ENCODE data around the gene SPDYC. TPM values are rescaled to one million over a fixed set of nuclear protein-coding genes. Genes with fewer than 3 reads are reported as not detected.

The SPDYC gene
- polyA plus RNA-seq, 1 donor: not detected

- Histone ChIP-seq H3K27ac (ENCODE audit: low read length) (no peak overlapping the region), H3K36me3 (ENCODE audit: control insufficient read depth, insufficient read depth, low read length) (peaks cover 24% of the 10 kb centered on the region), H3K4me1 (ENCODE audit: control insufficient read depth, insufficient read depth, low read length) (peaks cover 35% of the 10 kb centered on the region), H3K9me3 (ENCODE audit: control insufficient read depth, low read depth, low read length) (no peaks in the 10 kb centered on the region), H3K4me3 (ENCODE audit: low read length) (no peak overlapping the region), H3K27me3 (ENCODE audit: control insufficient read depth, insufficient read depth, low read length) (no peaks in the 10 kb centered on the region)
- 100% methylated on average over 1 of the region's 16 CpGs for WGBS (ENCODE audit: insufficient coverage, low lambda C conversion rate)
- DNase-seq: no peak
These were observed 44.3 kb downstream of the SPDYC start for GRCh38 chr11:65214212-65214845.

DNA sequence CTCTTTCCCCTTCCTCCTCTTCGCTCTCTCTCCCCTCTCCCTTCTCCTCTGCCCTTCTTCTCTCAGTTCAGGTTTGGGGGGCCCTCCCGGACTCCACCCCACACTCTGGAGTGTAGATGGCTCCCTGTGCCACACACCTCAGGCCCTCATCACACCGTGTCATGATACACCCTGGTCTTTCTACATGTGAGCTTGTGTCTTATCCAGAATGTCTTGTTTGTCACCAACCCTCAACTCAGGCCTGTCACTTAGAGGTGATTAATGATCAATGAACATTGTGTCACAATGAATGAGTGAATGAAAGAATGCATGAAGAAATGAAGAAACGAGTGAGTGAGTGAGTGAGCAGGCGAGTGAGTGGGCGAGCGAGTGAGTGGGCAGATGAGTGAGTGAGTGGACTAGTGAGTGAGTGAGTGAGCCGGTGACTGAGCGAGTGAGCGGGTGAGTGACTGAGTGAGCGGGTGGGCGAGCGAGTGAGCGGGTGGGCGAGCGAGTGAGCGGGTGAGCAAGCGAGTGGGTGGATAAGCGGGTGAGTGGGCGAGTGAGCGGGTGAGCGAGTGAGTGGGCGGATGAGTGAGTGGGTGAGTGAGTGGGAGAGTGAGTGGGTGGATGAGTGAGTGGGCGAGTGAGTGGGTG lies 45.5 kb downstream of the SPDYC start:
- 87% methylated on average over 10 of the region's 24 CpGs for WGBS (ENCODE audit: insufficient coverage, low lambda C conversion rate)
- peaks cover 12% of the 10 kb centered on the region for H3K36me3 ChIP-seq (ENCODE audit: control insufficient read depth, insufficient read depth, low read length)
- H3K9me3 ChIP-seq (ENCODE audit: control insufficient read depth, low read depth, low read length): no peaks in the 10 kb centered on the region
- H3K27ac ChIP-seq (ENCODE audit: low read length): no peak overlapping the region
- H3K27me3 ChIP-seq (ENCODE audit: control insufficient read depth, insufficient read depth, low read length): no peaks in the 10 kb centered on the region
- H3K4me1 ChIP-seq (ENCODE audit: control insufficient read depth, insufficient read depth, low read length): peaks cover 35% of the 10 kb centered on the region
- DNase-seq: no peak
- no peak overlapping the region for H3K4me3 ChIP-seq (ENCODE audit: low read length)

- Histone ChIP-seq H3K36me3 (ENCODE audit: control insufficient read depth, insufficient read depth, low read length) (no peaks in the 10 kb centered on the region), H3K9me3 (ENCODE audit: control insufficient read depth, low read depth, low read length) (no peaks in the 10 kb centered on the region), H3K4me1 (ENCODE audit: control insufficient read depth, insufficient read depth, low read length) (peaks cover 22% of the 10 kb centered on the region), H3K27ac (ENCODE audit: low read length) (no peak overlapping the region), H3K4me3 (ENCODE audit: low read length) (no peak overlapping the region), H3K27me3 (ENCODE audit: control insufficient read depth, insufficient read depth, low read length) (no peaks in the 10 kb centered on the region)
- WGBS (ENCODE audit: insufficient coverage, low lambda C conversion rate): no CpG with 5 or more reads among the region's 6 CpGs
- no peak for DNase-seq
These were observed 46.8 kb downstream of the SPDYC start for GRCh38 chr11:65216830-65217229.

DNA sequence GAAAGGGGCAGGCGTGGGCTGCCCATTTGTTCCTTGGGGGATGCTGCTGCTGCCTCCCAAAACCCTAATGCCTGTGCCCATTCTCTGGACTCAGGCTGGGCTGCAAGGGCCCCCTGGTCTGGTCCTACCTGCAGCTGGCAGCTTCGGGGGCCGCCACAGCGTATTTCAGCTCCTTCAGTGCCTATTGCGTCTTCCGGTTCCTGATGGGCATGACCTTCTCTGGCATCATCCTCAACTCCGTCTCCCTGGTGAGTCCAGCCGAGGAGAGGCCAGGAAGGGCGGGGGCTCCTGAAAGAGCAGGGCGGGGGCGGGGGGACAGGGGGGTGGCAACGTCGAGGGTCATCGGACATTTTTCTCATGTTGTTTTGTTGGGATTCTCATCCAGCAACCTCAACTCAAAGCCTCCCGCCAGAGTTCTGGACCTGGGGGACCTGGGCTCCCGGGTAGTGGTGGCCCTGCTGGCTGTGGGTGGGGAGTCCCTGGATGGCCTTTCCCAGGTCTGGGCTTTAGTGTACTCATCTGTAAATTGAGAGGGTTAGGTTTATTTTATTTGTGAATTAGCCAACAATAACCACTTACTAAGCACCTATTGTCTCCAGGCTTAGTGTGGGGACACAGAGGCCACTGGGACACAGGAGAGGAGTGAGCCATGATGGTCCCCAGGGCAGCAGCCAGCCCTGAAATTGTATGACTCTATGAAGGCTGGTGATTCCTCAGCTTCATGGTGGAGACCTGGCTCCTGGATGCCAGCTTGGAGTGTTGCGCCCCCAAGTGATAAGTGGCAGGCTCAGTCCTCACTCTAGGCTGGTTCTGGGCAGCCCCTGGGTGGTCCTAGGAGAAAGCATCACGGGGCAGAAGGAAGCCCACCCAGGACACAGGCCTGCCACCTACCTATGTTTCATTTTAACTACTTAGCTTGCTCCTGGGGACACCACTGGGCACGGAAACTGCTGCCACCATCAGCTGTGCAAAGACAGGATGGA lies 47.7 kb downstream of the SPDYC start:
- no peaks in the 10 kb centered on the region for H3K27me3 ChIP-seq (ENCODE audit: control insufficient read depth, insufficient read depth, low read length)
- no peaks in the 10 kb centered on the region for H3K36me3 ChIP-seq (ENCODE audit: control insufficient read depth, insufficient read depth, low read length)
- no peak for DNase-seq
- WGBS (ENCODE audit: insufficient coverage, low lambda C conversion rate): no CpG with 5 or more reads among the region's 19 CpGs
- no peaks in the 10 kb centered on the region for H3K9me3 ChIP-seq (ENCODE audit: control insufficient read depth, low read depth, low read length)
- H3K27ac ChIP-seq (ENCODE audit: low read length): no peak overlapping the region
- no peak overlapping the region for H3K4me3 ChIP-seq (ENCODE audit: low read length)
- H3K4me1 ChIP-seq (ENCODE audit: control insufficient read depth, insufficient read depth, low read length): peaks cover 13% of the 10 kb centered on the region

DNA sequence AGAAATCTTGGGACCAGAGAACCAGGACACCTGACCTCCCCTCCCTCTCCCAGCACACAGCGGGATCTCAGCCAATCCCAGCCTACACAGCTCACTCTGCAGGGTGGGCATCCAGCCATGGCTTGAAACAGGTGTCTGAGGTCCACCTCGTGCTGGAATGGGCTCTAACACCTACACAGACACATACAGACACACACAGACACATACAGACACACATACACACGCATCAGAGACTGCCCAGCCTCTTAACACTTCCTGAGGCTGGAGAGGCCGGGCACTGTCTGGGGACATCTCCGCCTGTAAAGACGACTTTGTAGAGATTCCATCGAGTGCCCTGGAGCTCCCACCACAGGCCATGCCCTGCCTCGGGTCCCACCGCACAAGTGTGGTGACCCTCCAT lies 48.4 kb downstream of the SPDYC start:
- DNase-seq: no peak
- Histone ChIP-seq H3K4me3 (ENCODE audit: low read length) (no peak overlapping the region), H3K27ac (ENCODE audit: low read length) (no peak overlapping the region), H3K4me1 (ENCODE audit: control insufficient read depth, insufficient read depth, low read length) (peaks cover 9% of the 10 kb centered on the region), H3K27me3 (ENCODE audit: control insufficient read depth, insufficient read depth, low read length) (no peaks in the 10 kb centered on the region), H3K36me3 (ENCODE audit: control insufficient read depth, insufficient read depth, low read length) (peaks cover 3% of the 10 kb centered on the region), H3K9me3 (ENCODE audit: control insufficient read depth, low read depth, low read length) (no peaks in the 10 kb centered on the region)
- no CpG with 5 or more reads among the region's 9 CpGs for WGBS (ENCODE audit: insufficient coverage, low lambda C conversion rate)

- Histone ChIP-seq H3K4me1 (ENCODE audit: control insufficient read depth, insufficient read depth, low read length) (peaks cover 8% of the 10 kb centered on the region), H3K27ac (ENCODE audit: low read length) (no peak overlapping the region), H3K27me3 (ENCODE audit: control insufficient read depth, insufficient read depth, low read length) (no peaks in the 10 kb centered on the region), H3K4me3 (ENCODE audit: low read length) (no peak overlapping the region), H3K36me3 (ENCODE audit: control insufficient read depth, insufficient read depth, low read length) (peaks cover 4% of the 10 kb centered on the region), H3K9me3 (ENCODE audit: control insufficient read depth, low read depth, low read length) (no peaks in the 10 kb centered on the region)
- no peak for DNase-seq
- 100% methylated on average over 1 of the region's 3 CpGs for WGBS (ENCODE audit: insufficient coverage, low lambda C conversion rate)
These were observed 49.8 kb downstream of the SPDYC start for GRCh38 chr11:65219930-65220213.

GRCh38 chr11:65221026-65221425 lies 51.0 kb downstream of the SPDYC start:
- peaks cover 18% of the 10 kb centered on the region for H3K4me1 ChIP-seq (ENCODE audit: control insufficient read depth, insufficient read depth, low read length)
- H3K36me3 ChIP-seq (ENCODE audit: control insufficient read depth, insufficient read depth, low read length): peaks cover 4% of the 10 kb centered on the region
- 90% methylated on average over 2 of the region's 10 CpGs for whole genome bisulfite sequencing (ENCODE audit: insufficient coverage, low lambda C conversion rate)
- H3K27me3 ChIP-seq (ENCODE audit: control insufficient read depth, insufficient read depth, low read length): no peaks in the 10 kb centered on the region
- H3K4me3 ChIP-seq (ENCODE audit: low read length): no peak overlapping the region
- no peaks in the 10 kb centered on the region for H3K9me3 ChIP-seq (ENCODE audit: control insufficient read depth, low read depth, low read length)
- DNase-seq: no peak
- no peak overlapping the region for H3K27ac ChIP-seq (ENCODE audit: low read length)

Other genes starting within 250 kb of the SPDYC start
- 11.6 TPM for gene PPP2R5B, start 245.5 kb upstream of the SPDYC start, polyA plus RNA-seq
- 0.24 TPM for gene GPHA2, start 234.3 kb upstream of the SPDYC start, polyA plus RNA-seq
- 0.09 TPM for gene MAJIN, start 198.1 kb upstream of the SPDYC start, polyA plus RNA-seq
- 15.7 TPM for gene BATF2, start 173.3 kb upstream of the SPDYC start, polyA plus RNA-seq
- 83.3 TPM for gene ARL2, start 156.1 kb upstream of the SPDYC start, polyA plus RNA-seq
- 37.7 TPM for gene SNX15, start 142.8 kb upstream of the SPDYC start, polyA plus RNA-seq
- 8.9 TPM for gene SAC3D1, start 129.0 kb upstream of the SPDYC start, polyA plus RNA-seq
- 8.9 TPM for gene NAALADL1, start 111.7 kb upstream of the SPDYC start, polyA plus RNA-seq
- 11.3 TPM for gene CDCA5, start 86.2 kb upstream of the SPDYC start, polyA plus RNA-seq
- gene ZFPL1, start 86.0 kb upstream of the SPDYC start, polyA plus RNA-seq: 35.8 TPM
- 102 TPM for gene VPS51, start 74.0 kb upstream of the SPDYC start, polyA plus RNA-seq
- 56.4 TPM for gene TM7SF2, start 58.4 kb upstream of the SPDYC start, polyA plus RNA-seq
- 6.4 TPM for gene ZNHIT2, start 52.5 kb upstream of the SPDYC start, polyA plus RNA-seq
- 1,012 TPM for gene FAU, start 48.1 kb upstream of the SPDYC start, polyA plus RNA-seq
- 35.1 TPM for gene MRPL49, start 47.9 kb upstream of the SPDYC start, polyA plus RNA-seq
- 37.9 TPM for gene SYVN1, start 35.7 kb upstream of the SPDYC start, polyA plus RNA-seq
- 106 TPM for gene CAPN1, start 11.7 kb downstream of the SPDYC start, polyA plus RNA-seq
- 13.6 TPM for gene POLA2, start 91.7 kb downstream of the SPDYC start, polyA plus RNA-seq
- 10.5 TPM for gene CDC42EP2, start 144.6 kb downstream of the SPDYC start, polyA plus RNA-seq
- 48.9 TPM for gene DPF2, start 163.6 kb downstream of the SPDYC start, polyA plus RNA-seq
- gene TIGD3, start 184.5 kb downstream of the SPDYC start, polyA plus RNA-seq: 2.1 TPM
- 41.2 TPM for gene SLC25A45, start 212.4 kb downstream of the SPDYC start, polyA plus RNA-seq
- gene FRMD8, start 216.4 kb downstream of the SPDYC start, polyA plus RNA-seq: 23.5 TPM

All from large intestine (tissue), 3 donors.